Endothelial cell of umbilical vein (primary cell): ENCODE measurements around the gene GPR87.

ENCODE experiments used
- CTCF ChIP-seq, 2 donors: IDR thresholded peaks; 1 replicate in 1 of 2; 2 replicates in 1 of 2; pipeline ENCODE4 v1.5.1; 2011; ENCODE audit warnings: low read length in 2 of 2, mild to moderate bottlenecking in 2 of 2, moderate library complexity in 2 of 2, control low read depth in 1 of 2, inconsistent platforms in 1 of 2, low read depth in 1 of 2; ENCODE audit not compliant: insufficient read depth in 1 of 2; ENCODE audit errors: extremely low read depth in 1 of 2
- EZH2 ChIP-seq: IDR thresholded peaks from 2 replicates; pipeline ENCODE4 v1.6.1; 2012; ENCODE audit warnings: borderline replicate concordance, low read depth, mild to moderate bottlenecking, moderate library complexity, low read length, inconsistent platforms; ENCODE audit not compliant: severe bottlenecking
- FOS ChIP-seq: IDR thresholded peaks from 2 replicates; pipeline ENCODE4 v1.6.1; 2011; ENCODE audit warnings: mild to moderate bottlenecking, low read length, moderate library complexity, borderline replicate concordance; ENCODE audit not compliant: insufficient read depth
- GATA2 ChIP-seq: IDR thresholded peaks from 2 replicates; pipeline ENCODE4 v1.7.0; 2011; ENCODE audit warnings: low read depth, mild to moderate bottlenecking, moderate library complexity, mixed read lengths, low read length; ENCODE audit not compliant: insufficient read length, insufficient read depth
- MYC ChIP-seq: IDR thresholded peaks from one replicate; pipeline ENCODE4 v1.6.1; 2011; ENCODE audit warnings: mild to moderate bottlenecking, low read depth, low read length
- POLR2A ChIP-seq: IDR thresholded peaks from 2 replicates; pipeline ENCODE4 v1.6.1; 2012; ENCODE audit warnings: low read depth, mild to moderate bottlenecking, control low read depth, low read length
- POLR2AphosphoS5 ChIP-seq: IDR thresholded peaks from 2 replicates; pipeline ENCODE4 v1.6.1; 2012; ENCODE audit warnings: low read depth, mild to moderate bottlenecking, control low read depth, low read length, moderate library complexity; ENCODE audit not compliant: insufficient read depth
- TF ChIP-seq, protein P1 (sequence below): IDR thresholded peaks from 2 replicates; pipeline ENCODE4 v1.6.1; 2011; ENCODE audit not compliant: insufficient read depth, insufficient read length

DNA sequence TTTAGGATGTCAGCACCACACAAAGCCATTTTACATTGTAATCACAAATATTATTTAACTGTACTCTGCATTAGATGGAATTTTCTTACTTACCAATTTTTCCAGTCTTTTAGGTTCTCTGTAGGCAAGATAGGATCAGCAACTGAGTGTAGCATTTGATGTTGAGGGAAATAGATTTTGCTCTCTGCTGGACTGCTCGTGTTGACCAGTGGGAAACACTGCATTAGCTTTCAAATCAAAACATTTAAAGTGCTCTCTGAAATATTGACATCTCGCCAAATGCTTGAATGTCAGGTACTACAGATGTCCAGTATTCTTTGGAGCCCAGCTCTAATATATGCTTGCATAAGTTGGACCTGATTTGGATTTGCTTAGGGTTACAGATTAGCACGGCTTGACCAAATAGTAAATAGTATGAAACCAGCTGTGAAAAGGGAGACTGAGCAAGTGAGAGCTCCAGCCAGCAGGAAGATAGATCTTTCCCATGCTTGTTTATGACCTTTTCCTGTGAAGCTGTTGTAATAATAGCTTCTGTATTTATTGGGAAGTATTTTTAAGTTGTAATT is 67.8 kb downstream of the GPR87 start:
- TF ChIP-seq CTCF (IDR thresholded peaks at IDR 0.05; ENCODE audit: extremely low read depth in 1 of 2, insufficient read depth in 1 of 2, low read depth in 1 of 2, low read length in 2 of 2) (no peak), POLR2A (no peak), POLR2AphosphoS5 (no peak), FOS (no peak), MYC (no peak), EZH2 (no peak), GATA2 (no peak)
- TF ChIP-seq, protein P1, sequence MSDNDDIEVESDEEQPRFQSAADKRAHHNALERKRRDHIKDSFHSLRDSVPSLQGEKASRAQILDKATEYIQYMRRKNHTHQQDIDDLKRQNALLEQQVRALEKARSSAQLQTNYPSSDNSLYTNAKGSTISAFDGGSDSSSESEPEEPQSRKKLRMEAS, result no peak
